SH-SY5Y (cell line): ENCODE measurements around the gene WFIKKN1.

ENCODE experiments used
- GATA2 ChIP-seq: IDR thresholded peaks from 2 replicates; pipeline ENCODE4 v1.6.1; 2011; ENCODE audit warnings: mild to moderate bottlenecking, low read depth, low read length
- GATA3 ChIP-seq: IDR thresholded peaks from 2 replicates; pipeline ENCODE4 v1.6.1; 2011; ENCODE audit warnings: low read depth, mild to moderate bottlenecking, low read length, moderate library complexity

GRCh38 chr16:586645-587590, 43.9 kb upstream of the WFIKKN1 start:
- TF ChIP-seq GATA3, result no peak
- TF ChIP-seq GATA2, result no peak
